GM12864 (cell line): ENCODE data around the gene GDAP1L1.

Experiments used
- DNase-seq: peaks from one replicate; pipeline ENCODE4 v3.0.0-alpha.2; 2011; ENCODE audit warnings: low read depth
- H3K4me3 ChIP-seq: 2 replicates; pipeline ENCODE4 v1.5.1; 2011; ENCODE audit warnings: mild to moderate bottlenecking, low read depth, low read length, control low read depth
- TF ChIP-seq, protein P1 (sequence below): IDR thresholded peaks from 2 replicates; pipeline ENCODE4 v1.5.1; 2011; ENCODE audit warnings: low read depth, mild to moderate bottlenecking, moderate library complexity, low read length, control low read depth, inconsistent platforms; ENCODE audit errors: missing control alignments

GDAP1L1 gene

DNA sequence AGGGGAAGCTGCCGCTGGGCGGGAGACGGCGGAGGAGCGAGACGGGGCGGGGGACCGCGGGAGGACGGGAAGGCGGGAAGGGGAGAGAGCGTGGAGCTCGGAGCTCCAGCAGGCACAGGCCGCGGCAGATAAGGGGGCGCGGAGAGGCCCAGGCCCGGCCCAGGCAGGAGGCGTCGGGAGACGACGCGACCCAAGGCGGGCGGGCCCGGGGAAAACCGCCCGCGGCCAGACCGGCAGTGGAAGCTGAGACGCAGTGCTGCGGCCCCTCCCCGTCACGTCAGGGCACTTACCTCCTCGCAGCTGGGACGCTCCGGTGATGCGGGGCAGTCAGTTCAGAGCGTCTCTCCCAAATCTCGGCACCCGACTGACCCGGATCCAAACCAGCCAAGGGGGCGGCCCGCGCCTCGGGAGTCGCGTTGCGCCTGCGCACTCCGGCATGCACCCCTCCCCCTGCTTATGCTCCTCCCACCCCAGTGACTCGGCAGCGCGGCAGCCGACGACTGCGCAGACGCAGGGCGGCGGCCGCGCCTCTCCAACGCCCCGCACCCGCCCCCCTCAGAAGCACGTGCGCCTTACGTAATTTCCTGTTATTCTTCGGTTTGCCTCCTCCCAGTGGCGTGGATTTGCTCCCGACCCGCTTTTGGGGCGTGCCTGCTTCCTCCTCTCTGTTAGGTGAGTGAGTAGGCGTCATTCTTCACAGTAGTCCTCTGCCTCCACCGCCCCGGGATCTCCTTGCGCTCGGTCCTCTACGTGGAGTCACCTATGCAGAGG is 36.5 kb upstream of the GDAP1L1 start, which contains the start of gene OSER1:
Gene OSER1 (minus strand): TSS at position 366 of the 771 bp plus-strand sequence. CDS start 3,814 bp downstream, outside the sequence.
- DNase-seq = peak; percentile 91
- peak within 1 kb of the TSS; percentile 93 for H3K4me3 ChIP-seq
- TF ChIP-seq, protein P1, sequence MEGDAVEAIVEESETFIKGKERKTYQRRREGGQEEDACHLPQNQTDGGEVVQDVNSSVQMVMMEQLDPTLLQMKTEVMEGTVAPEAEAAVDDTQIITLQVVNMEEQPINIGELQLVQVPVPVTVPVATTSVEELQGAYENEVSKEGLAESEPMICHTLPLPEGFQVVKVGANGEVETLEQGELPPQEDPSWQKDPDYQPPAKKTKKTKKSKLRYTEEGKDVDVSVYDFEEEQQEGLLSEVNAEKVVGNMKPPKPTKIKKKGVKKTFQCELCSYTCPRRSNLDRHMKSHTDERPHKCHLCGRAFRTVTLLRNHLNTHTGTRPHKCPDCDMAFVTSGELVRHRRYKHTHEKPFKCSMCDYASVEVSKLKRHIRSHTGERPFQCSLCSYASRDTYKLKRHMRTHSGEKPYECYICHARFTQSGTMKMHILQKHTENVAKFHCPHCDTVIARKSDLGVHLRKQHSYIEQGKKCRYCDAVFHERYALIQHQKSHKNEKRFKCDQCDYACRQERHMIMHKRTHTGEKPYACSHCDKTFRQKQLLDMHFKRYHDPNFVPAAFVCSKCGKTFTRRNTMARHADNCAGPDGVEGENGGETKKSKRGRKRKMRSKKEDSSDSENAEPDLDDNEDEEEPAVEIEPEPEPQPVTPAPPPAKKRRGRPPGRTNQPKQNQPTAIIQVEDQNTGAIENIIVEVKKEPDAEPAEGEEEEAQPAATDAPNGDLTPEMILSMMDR = no peak

DNA sequence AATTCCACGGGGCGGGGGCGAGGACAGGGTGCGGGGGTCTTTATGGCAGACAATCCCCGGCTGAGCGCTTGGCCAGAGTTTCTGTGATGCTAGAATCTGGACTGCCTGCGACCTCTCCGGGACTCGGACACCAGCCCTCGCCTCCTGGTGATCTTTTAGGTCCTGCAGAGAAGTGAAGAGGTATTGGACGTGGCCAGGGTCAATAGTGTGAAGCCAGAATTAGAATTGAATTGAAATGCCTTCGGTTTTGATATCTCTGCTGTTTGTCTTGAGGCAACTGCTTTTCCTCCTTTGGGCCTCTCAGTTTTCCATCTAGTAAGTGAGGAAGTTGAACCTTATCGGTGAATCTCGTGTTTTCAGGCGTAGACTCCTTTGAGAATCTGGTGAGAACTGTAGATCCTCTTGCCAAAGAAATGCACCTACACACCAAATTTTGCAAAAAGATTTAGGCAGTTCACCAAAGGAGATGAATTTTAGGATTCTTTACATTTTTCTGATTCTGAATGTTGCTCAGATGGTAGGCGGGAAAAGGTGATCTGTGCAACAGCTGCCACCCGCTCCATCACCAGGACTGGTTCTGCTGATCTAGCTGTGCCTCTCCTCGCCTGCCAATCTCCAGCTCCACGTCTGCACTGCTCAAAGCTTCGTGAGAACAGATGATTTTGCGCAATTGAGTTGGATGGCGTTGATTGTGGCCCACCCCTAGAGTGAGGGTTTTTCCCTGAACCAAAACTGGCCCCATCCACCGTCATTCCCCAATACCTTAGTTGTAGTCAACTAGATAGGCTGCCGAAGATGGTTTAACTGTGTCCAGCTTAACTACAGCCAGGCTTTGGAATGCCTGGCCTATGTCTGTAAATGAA is 35.7 kb upstream of the GDAP1L1 start:
- peak overlapping the region; percentile 49 for H3K4me3 ChIP-seq
- TF ChIP-seq, protein P1 = no peak
- no peak for DNase-seq

DNA sequence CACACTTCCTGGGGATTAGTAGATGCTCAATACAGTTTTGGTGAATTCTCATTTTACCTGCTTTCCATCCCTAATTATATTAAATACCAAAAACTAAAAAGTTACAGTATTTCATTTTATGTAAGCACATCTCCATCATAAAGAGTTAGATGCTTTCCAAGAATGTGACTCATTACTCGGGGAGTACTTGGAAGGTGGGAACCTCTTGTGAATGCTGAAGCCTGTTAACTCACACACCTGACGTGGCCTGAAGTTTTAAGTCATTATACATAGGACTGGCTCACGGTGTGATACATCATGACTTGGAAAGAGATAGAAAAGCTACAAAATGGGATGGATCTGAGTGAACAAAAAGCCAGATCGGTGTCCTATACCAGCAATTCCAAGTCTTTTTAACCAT is 34.3 kb upstream of the GDAP1L1 start:
- no peak overlapping the region for H3K4me3 ChIP-seq
- TF ChIP-seq, protein P1 = no peak
- DNase-seq = no peak

DNA sequence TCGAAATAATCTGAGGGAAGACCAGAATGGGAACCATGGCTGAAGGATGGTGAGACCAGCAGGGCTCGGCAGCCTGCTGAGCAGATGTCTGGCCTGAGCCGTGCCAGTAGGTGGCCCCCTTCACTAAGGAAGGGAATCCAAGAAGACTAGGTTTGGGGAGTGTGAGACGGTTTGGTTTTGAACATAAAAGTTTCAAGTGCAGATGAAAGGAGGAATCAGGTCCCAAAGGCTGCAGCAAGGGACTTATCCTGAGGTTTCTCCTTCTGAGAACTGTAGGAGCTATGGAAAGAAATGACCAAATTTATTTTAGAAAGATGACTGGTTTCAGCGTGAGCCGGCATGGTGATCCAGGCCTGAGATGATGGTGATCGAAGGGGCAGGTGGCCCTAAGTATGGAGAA is 32.0 kb upstream of the GDAP1L1 start:
- peak; percentile 18 for DNase-seq
- TF ChIP-seq, protein P1 = peak; percentile 87
- H3K4me3 ChIP-seq = no peak overlapping the region

DNA sequence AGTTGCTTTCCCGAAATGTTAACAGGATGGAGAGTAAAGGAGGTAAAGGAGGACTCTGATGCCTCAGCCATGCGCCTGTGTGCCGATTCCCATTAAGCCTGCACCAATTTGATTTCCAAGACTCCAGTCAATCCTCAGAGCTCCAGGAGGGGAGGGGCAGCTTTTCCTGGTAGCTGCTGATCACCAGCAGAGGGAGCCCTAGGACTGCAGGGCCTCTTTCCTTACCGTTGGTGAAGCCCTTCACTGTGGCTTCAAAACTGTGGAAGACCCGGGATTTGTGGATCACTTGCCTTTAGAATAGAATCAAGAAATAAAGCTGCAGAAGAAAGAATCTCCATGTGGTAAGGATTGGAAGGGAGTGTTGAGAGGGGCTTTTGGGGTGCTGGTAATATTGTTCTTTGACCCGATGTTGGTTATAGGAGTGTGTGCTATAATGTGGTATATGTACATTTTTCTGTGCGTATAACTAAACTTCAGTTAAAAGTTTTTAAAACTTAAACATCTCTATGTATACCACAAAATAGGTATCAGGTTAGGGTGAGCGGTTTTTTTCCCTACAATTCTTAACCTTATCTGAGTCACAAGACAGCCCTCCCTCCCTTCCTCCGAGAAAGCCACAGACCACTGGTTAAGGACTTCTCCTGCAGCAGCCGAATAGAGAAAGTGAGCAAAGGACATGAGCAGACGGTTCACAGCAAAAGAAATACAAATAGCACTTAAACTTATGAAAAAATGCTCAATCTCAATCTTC is 29.6 kb upstream of the GDAP1L1 start:
- no peak overlapping the region for H3K4me3 ChIP-seq
- peak; percentile 16 for DNase-seq
- TF ChIP-seq, protein P1 = peak; percentile 96

DNA sequence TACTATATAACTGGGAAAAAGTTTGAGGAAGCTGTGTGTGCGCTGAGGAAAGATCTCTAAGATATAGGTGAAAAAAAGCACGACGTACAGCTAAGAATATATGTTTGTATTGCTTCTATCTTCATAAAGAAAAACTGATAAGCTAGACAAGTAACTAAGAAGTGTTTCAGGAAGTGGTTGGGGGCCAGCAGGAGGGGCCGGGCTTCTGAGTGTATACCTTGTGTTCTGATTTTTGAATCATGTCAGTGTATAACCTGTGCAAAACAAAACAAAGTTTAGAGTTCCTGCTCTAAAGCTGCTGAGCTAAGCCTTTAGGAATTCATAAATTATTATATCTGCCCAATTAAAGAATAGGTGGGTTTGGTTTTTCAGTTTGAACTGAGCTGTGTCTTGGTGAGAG is 28.7 kb upstream of the GDAP1L1 start:
- TF ChIP-seq, protein P1 = no peak
- DNase-seq = no peak
- H3K4me3 ChIP-seq = no peak overlapping the region
